Left cardiac atrium (tissue), 4 donors: ENCODE results near the gene TP53I11. TPM values are rescaled to one million over a fixed set of nuclear protein-coding genes. Genes with fewer than 3 reads are reported as not detected.
A peak's percentile ranks its signal among the peaks of the same experiment; 100 is the strongest.

Source experiments
- ATAC-seq, 2 donors: fragments of 200-7000 bp; cut with Tn5 transposase; one replicate each; pipeline ENCODE4 v1.9.1; 2020; ENCODE audit warnings: mild to moderate bottlenecking in 2 of 2, moderate library complexity in 2 of 2
- DNase-seq: peaks from one replicate; pipeline ENCODE4 v3.0.0-alpha.2; 2020
- intact Hi-C, 2 donors: fragments of 100-400 bp; cut with DNase I; formaldehyde crosslinking; loops; one replicate each; pipeline versions ENCODE4 v1.14.1 to v1.15.1; 2022 to 2023
- total RNA-seq, 2 donors: library from RNA; stranded (reverse); fragmentation: NEBNext Ultra II Directional; extraction: Animal tissue kit (Norgen Biotek cat#: 25700); gene quantifications; one replicate each; pipeline ENCODE4 v1.2.1, GENCODE V29; 2021
- donor health status: DM: no; HTN: yes; CAD: no.
- donor health status: DM: no; HTN: yes; CAD: no; lungs with severe emphysema.
- donor health status: DM: yes; HTN: yes; CAD: no.
- donor health status: Dilated cardiomyopathy.

TP53I11 gene
- total RNA-seq, 2 donors from 2014 or later: 96.4 to 115 TPM

- intact Hi-C loops: no loop called here
- ATAC-seq (no peak), DNase-seq (no peak)
Observed at GRCh38 chr11:44904261-44905020, 46.2 kb downstream of the TP53I11 start.

GRCh38 chr11:44903518-44903917 lies 47.2 kb downstream of the TP53I11 start:
- intact Hi-C loops: no loop called here
- DNase-seq: no peak
- no peak for ATAC-seq

DNA sequence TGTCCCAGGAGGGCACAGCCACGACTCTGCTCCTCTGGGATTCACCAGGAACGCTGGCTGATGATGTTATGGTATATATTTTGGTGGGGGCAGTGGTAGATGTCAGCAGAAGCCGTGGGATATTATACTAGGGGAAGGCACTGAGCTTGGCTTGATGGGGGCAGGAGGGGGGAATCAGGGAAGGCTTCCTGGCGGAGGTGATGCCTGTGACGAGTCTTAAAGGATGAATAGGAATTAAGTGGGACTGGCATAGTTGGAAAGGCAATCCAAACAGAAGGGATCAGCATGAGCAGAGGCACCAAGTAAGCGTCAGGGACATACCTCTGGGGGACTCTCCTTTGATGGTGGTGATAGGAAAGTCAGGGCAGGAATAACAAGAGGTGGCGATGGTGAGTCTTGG lies 47.6 kb downstream of the TP53I11 start:
- DNase-seq: no peak
- no peak for ATAC-seq
- intact Hi-C loops: no loop called here

- DNase-seq (no peak), ATAC-seq (no peak)
- intact Hi-C loops: no loop called here
Observed at GRCh38 chr11:44901786-44902185, 48.9 kb downstream of the TP53I11 start.

DNA sequence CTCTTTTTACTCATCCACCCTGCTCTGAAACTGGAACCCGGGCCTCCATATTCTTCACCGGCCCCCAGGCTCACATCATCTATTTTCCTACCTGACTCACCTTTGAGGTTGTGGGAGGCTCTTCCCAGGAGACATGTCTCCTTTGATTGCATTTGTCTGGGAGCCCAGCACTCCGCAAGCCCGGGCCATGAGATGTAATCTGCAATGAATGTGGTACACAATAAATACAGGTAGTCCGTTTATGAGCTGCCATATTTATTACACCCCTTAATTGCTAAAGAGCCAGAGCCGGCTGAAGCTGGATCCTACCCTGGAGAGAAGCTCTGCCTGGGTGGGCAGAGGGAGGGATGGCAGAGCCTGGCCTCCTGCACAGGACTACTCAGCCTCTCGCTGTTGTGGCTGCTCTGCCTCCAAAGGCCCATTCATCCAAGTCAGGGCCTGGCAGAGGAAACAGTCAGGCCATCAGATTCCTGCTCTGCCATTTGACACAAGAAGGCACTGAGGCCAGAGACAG lies 49.5 kb downstream of the TP53I11 start:
- intact Hi-C loops: no loop called here
- DNase-seq: no peak
- no peak for ATAC-seq

GRCh38 chr11:44899959-44900358 lies 50.7 kb downstream of the TP53I11 start:
- ATAC-seq (peak; percentile 55 to 63), DNase-seq (no peak)
- intact Hi-C loops: no loop called here

DNA sequence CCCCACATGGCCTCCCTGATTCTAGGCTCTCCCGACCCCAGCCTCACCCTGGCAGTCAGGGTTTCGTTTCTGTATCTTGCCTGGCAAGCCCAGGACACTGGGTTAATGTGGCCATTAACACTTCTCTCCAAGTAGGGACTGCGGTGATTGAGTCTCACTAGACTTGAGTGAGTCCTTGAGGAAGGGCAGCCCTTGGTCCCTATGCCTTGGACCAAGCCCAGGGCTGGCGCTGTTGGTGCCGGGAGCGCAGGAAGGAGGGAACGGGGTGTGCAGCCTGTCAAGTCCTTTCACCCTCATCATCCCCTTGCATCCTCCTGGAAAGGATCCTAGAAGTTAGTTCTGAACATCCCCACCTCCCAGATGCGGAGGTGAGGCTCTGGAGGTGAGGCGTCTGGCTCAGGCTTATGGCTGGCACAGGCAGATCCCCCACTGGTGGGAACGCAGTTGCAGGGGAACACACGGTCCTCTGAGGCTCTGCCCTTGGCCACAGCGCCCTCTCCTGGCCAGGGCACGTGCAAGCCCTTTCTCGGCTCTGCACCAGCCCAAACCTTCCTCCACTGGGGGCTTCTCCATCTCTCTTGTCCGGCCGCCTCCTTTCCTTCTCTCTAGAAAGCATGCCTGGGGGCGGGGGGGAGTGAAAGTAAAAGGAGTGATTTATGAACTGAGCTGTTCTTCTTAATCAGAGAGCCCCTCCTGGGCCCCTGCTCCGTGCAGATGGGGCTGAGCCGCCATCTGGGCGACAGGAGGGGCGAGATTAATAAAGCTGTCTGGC lies 56.7 kb downstream of the TP53I11 start:
- peak; percentile 89 to 93 for ATAC-seq
- intact Hi-C loops: loop anchor here (1.0 to 5.0 kb wide), 2 partner anchors 166 to 272 kb away; no protein-coding TSS in a partner anchor
- peak; percentile 80 for DNase-seq

DNA sequence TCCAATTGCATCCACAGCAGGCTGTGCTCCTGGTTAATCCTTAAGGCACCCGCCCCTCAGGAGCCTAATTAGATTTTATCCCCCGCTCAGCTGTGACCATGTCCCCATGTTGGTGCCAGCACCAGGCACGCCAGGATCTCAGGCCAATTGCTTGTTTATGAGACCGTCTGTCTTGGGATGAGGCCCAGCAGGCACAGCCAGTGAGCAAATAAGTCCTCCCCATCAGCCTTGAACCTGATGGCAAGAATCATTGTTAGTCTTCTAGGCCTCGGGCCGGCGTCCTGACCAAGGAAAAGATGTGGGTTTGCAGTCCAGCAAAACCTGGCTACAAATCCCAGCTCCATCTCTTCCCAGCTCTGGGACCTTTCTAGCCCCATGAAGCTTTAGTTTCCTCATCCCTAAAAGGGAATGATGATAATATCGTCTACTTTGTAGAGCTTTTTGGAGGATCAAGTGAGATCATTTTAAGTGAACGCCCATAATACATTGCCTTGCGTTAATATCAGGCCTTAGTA lies 57.3 kb downstream of the TP53I11 start:
- no peak for DNase-seq
- intact Hi-C loops: loop anchor here (5.0 kb wide), 1 partner anchor 271 kb away; no protein-coding TSS in a partner anchor
- peak; percentile 13 to 25 for ATAC-seq

DNA sequence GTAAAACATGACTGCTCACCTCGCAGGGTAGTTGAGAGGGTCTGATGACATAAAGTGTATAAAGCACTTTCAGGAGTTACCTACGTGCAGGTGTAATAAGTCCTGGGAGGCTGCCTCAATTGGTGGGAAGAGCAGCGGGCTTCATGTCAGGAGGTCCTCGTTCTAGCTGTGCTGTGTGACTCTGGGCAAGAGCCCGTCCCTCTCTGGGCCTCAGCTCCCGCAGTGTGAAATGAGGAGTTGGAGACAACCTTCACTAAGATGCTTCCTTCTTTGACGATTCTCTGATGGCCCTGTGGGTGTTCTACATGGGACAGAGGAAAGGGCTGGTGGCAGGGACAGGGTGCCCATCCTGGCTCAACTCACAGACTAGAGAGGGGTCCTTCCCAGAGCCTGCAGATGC lies 57.8 kb downstream of the TP53I11 start:
- DNase-seq (no peak), ATAC-seq (no peak)
- intact Hi-C loops: loop anchor here (5.0 kb wide), 1 partner anchor 271 kb away; no protein-coding TSS in a partner anchor

DNA sequence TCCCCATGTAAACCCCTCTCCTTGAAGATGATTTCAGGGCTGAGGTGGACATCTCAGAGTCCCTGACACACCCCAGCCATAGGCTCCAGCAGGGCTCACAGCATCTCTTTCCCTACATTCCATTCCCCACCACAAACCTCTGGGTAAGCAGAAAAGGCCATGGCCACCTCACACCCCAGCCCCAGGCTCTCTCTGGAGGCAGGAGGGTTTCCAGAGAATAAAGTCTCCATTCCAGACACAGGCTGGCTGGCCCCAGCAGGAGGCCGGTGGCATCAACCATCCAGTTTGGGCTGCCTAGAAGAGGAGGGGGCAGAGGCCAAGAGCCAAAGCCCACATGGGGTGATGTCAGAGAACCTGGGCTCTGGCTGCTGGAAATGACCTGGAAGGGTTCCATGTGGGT lies 61.4 kb downstream of the TP53I11 start:
- DNase-seq: no peak
- no peak for ATAC-seq
- intact Hi-C loops: no loop called here

- no peak for DNase-seq
- ATAC-seq: no peak
- intact Hi-C loops: no loop called here
Observed at GRCh38 chr11:44887636-44888035, 63.0 kb downstream of the TP53I11 start.

- ATAC-seq: peak in 1 of 2 donors; percentile 74
- intact Hi-C loops: no loop called here
Observed at GRCh38 chr11:44886790-44887140, 63.9 kb downstream of the TP53I11 start.

DNA sequence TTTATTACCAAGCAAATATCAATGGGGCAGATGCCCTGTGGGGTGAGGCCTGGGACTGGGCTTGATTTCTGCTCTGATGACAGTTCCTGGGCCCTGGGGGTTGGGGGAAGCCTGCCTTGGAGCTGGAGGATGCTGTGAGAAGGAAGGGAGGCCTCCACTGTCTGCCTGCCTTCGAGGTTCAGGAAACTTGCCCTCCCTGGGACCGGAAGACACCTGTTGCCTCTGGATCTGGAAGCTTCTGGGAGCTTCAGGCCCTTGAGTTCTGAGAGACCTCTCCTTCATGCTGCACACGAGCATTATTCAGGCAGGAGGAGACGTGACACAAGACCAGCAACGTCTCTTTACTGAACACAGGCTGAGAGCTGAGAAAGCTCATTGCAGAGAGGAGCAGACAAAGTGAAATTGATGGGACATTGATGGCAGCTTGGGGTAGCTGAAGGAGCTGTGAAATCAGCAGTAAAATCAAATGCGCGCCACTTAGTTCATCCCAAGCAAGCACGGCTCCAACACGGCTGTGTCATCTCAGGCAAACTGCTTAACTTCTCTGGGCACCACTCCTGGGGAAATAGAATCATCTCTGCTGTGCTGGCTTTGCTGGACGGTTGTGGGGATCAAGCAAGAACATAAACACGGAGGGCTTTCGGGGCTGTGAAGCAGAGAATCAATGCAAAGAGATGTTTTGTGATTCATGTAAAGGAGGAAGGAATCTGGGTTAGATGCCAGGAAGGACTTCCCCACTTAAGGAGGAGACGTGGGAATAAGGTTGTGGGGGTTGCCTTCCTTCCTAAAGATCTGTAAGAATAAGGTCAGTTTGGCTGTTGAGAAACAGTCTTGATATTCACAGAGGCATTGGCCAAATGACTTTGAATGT lies 64.5 kb downstream of the TP53I11 start:
- DNase-seq (no peak), ATAC-seq (no peak)
- intact Hi-C loops: no loop called here

More at GRCh38 chr11:44886790-44887140, 63.9 kb downstream of the TP53I11 start:
- DNase-seq: no peak

GRCh38 chr11:44885065-44885810 lies 65.4 kb downstream of the TP53I11 start:
- intact Hi-C loops: no loop called here
- DNase-seq (no peak), ATAC-seq (no peak)

DNA sequence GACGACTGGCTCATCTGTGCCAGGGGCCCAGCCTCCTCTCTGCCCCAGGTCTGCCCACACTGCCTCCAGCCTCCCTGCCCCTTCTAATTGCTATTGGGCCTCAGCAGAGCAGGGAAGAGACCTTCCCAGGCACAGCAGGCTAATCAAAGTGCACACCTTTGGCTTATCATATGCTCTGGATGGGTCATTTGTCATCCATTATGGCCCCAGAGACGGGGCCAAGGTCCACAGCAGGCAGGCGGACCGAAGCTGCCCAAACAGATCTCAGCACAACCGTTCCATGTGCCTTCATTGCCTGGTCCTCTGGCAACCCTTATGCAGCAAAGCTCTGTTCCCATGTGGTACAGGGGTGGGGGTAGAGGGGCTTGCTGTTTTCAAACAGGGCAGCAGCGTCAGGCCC lies 66.6 kb downstream of the TP53I11 start:
- DNase-seq: no peak

GRCh38 chr11:44883277-44883676 lies 67.4 kb downstream of the TP53I11 start:
- intact Hi-C loops: loop anchor here in 1 of 2 donors (5.0 kb wide), 1 partner anchor 156 kb away; the partner anchor contains the start of gene TSPAN18
- ATAC-seq (no peak), DNase-seq (no peak)

More for the DNA sequence above, 66.6 kb downstream of the TP53I11 start:
- ATAC-seq: no peak
- intact Hi-C loops: loop anchor here in 1 of 2 donors (5.0 kb wide), 1 partner anchor 157 kb away; the partner anchor contains the start of gene TSPAN18
